Spleen (tissue), 11 donors: Measurements from ENCODE around the gene LAS1L. TPM values are rescaled to one million over a fixed set of nuclear protein-coding genes. Genes with fewer than 3 reads are reported as not detected.

Experiments used
- DNase-seq: peaks from one replicate; pipeline ENCODE4 v3.0.0-alpha.2; 2020
- H3K27ac ChIP-seq, 8 donors: fragments of 200-600 bp; sonication (generic) in 7 of 8; 1 replicate in 4 of 8; 2 replicates in 4 of 8; pipeline versions ENCODE4 v1.5.0 to v1.8.0; 2016 to 2021; ENCODE audit warnings: inconsistent platforms in 4 of 8, mild to moderate bottlenecking in 4 of 8, moderate library complexity in 1 of 8
- H3K27me3 ChIP-seq, 7 donors: fragments of 200-600 bp; sonication (generic) in 6 of 7; replicated peaks in 1 of 7; 1 replicate in 4 of 7; 2 replicates in 3 of 7; pipeline versions ENCODE4 v1.5.0 to v1.8.0; 2016 to 2021; ENCODE audit warnings: inconsistent platforms in 3 of 7, mild to moderate bottlenecking in 1 of 7
- H3K36me3 ChIP-seq, 6 donors: fragments of 200-600 bp; sonication (generic) in 5 of 6; 1 replicate in 4 of 6; 2 replicates in 2 of 6; pipeline versions ENCODE4 v1.5.0 to v1.8.0; 2016 to 2021; ENCODE audit warnings: inconsistent platforms in 2 of 6
- H3K4me1 ChIP-seq, 6 donors: fragments of 200-600 bp; sonication (generic) in 5 of 6; 1 replicate in 3 of 6; 2 replicates in 3 of 6; pipeline versions ENCODE4 v1.5.0 to v1.8.0; 2016 to 2021; ENCODE audit warnings: inconsistent platforms in 3 of 6
- H3K4me3 ChIP-seq, 8 donors: fragments of 200-600 bp; sonication (generic) in 7 of 8; 1 replicate in 4 of 8; 2 replicates in 4 of 8; pipeline versions ENCODE4 v1.5.0 to v1.8.0; 2016 to 2021; ENCODE audit warnings: inconsistent platforms in 4 of 8, mild to moderate bottlenecking in 4 of 8, moderate library complexity in 2 of 8
- H3K9me3 ChIP-seq, 8 donors: fragments of 200-600 bp; sonication (generic) in 7 of 8; 1 replicate in 4 of 8; 2 replicates in 4 of 8; pipeline versions ENCODE4 v1.5.0 to v1.8.0; 2016 to 2021; ENCODE audit warnings: inconsistent platforms in 4 of 8
- CTCF ChIP-seq, 11 experiments: fragments of 200-600 bp in 7 of 11; fragments of 450-650 bp in 4 of 11; sonication (generic) in 4 of 11; IDR thresholded peaks in 8 of 11; conservative IDR thresholded peaks in 3 of 11; 1 replicate in 7 of 11; 2 replicates in 4 of 11; pipeline versions ENCODE4 v1.4.0 to v1.8.0; 2016 to 2021; ENCODE audit warnings: antibody characterized with exemption in 11 of 11, inconsistent platforms in 4 of 11, mild to moderate bottlenecking in 1 of 11
- POLR2A ChIP-seq, 3 donors: fragments of 450-650 bp; IDR thresholded peaks; one replicate each; pipeline ENCODE4 v1.5.1; 2017; ENCODE audit warnings: antibody characterized with exemption in 3 of 3, mild to moderate bottlenecking in 1 of 3
- POLR2AphosphoS5 ChIP-seq, 3 donors: sonication (generic); formaldehyde crosslinking; IDR thresholded peaks; one replicate each; pipeline ENCODE4 v1.5.1; 2017; ENCODE audit warnings: antibody characterized with exemption in 3 of 3
- WGBS, 5 donors: extraction: QIAGEN DNeasy Blood & Tissue Kit in 3 of 5; methylation state at CpG; one replicate each; pipeline versions ENCODE4 v1.1.5 to v1.1.7; 2013 to 2018; 5-methylcytosine and 5-hydroxymethylcytosine counted together
- intact Hi-C: fragments of 100-400 bp; cut with DNase I; formaldehyde crosslinking; loops from one replicate; pipeline ENCODE4 v1.15.0; 2023; ENCODE audit warnings: low total_unique reads
- polyA plus RNA-seq, 3 donors: library from polyadenylated mRNA; stranded (reverse); fragments of 200-250 nt; gene quantifications; one replicate each; pipeline ENCODE4 v1.2.1, GENCODE V29; 2013
- total RNA-seq, 7 donors: library from RNA; depleted of rRNA in 3 of 7; stranded (reverse); fragments of >200 nt in 3 of 7; fragmentation: NEBNext Ultra II Directional in 4 of 7; extraction: Animal tissue kit (Norgen Biotek cat#: 25700) in 4 of 7; gene quantifications; one replicate each; pipeline versions ENCODE4 v1.1.0 to v1.2.1, GENCODE V29; 2016 to 2021
- donor health status: healthy with polysubstance abuse.
- donor health status: DM: no; HTN: no; CAD: no; lungs with moderate emphysema.
- donor health status: DM: no; HTN: no; CAD: no.
- donor health status: Bipolar disorder and iron deficiency.
- donor health status: healthy.
- donor health status: DM: no; HTN: no; CAD: no.
- donor health status: DM: yes; HTN: yes; CAD: no.

Gene LAS1L
- total and polyA plus RNA-seq, 10 donors = 19.0 to 31.3 (median 26.7) TPM

DNA sequence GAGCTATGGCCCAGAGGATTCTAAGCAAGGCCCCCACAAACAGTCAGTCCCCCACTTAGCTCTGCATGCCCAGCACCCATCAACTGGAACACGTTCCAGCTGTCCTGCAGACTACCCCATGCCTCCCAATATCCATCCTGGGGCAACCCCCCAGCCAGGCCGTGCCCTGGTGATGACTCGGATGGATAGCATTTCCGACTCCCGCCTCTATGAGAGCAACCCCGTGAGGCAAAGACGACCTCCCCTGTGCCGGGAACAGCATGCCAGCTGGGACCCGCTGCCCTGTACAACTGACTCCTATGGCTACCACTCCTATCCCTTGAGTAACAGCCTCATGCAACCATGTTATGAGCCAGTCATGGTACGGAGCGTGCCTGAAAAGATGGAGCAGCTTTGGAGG, 32.0 kb downstream of the LAS1L start:
- 77 to 97% (median 91%) methylated on average over 5 to 11 of the region's 11 CpGs for WGBS, 5 donors
- Histone ChIP-seq H3K27ac (no peak overlapping the region), H3K4me1 (no peaks in the 10 kb centered on the region), H3K4me3 (no peak overlapping the region), H3K27me3 (no peaks in the 10 kb centered on the region), H3K9me3 (no peaks in the 10 kb centered on the region), H3K36me3 (peaks cover 0 to 23% (median 0%) of the 10 kb centered on the region in 6 donors)
- no peak for DNase-seq
- intact Hi-C loops = no loop called here
- TF ChIP-seq POLR2AphosphoS5 (IDR thresholded peaks at IDR 0.05) = no peak
- TF ChIP-seq CTCF (IDR thresholded peaks at IDR 0.05 in 8 of 11, conservative IDR thresholded peaks at IDR 0.05 in 3 of 11) = no peak
- no peak for TF ChIP-seq POLR2A (IDR thresholded peaks at IDR 0.05)

DNA sequence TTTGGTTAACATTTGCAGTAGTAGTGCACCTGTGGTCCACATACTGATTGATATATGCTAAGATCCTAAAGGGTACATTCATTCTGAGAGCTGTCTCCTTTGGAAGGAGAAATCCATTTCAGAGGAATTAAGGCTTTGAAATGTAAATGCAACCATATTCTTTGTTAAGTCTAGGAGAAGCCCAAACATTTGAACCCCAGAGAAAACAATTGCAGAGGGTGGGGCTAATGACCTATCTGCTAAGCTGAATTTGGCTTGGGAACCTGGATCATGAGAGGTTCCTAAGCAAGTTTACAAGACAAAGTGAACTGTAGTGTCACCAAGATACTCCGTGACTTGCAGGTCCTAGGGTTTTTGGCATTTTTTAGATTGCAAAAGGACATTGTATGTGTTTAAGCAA, 41.2 kb downstream of the LAS1L start:
- Histone ChIP-seq H3K27ac (no peak overlapping the region), H3K4me1 (no peaks in the 10 kb centered on the region), H3K36me3 (no peaks in the 10 kb centered on the region), H3K4me3 (no peak overlapping the region), H3K27me3 (no peaks in the 10 kb centered on the region), H3K9me3 (no peaks in the 10 kb centered on the region)
- TF ChIP-seq POLR2A (IDR thresholded peaks at IDR 0.05) (no peak), POLR2AphosphoS5 (IDR thresholded peaks at IDR 0.05) (no peak), CTCF (IDR thresholded peaks at IDR 0.05 in 8 of 11, conservative IDR thresholded peaks at IDR 0.05 in 3 of 11) (no peak)
- WGBS, 5 donors = 73 to 95% (median 88%) methylated on average over 1 of the region's 1 CpG
- DNase-seq = no peak
- intact Hi-C loops = no loop called here

GRCh38 chrX:65491620-65492019, 43.0 kb downstream of the LAS1L start:
- no peaks in the 10 kb centered on the region for H3K4me1 ChIP-seq
- no peak overlapping the region for H3K4me3 ChIP-seq
- no peak overlapping the region for H3K27ac ChIP-seq
- no peaks in the 10 kb centered on the region for H3K36me3 ChIP-seq
- 76 to 95% (median 80%) methylated on average over 3 of the region's 3 CpGs for WGBS, 5 donors
- peaks cover 0 to 7% (median 0%) of the 10 kb centered on the region in 7 donors for H3K27me3 ChIP-seq
- DNase-seq = no peak
- intact Hi-C loops = no loop called here
- TF ChIP-seq CTCF (IDR thresholded peaks at IDR 0.05 in 8 of 11, conservative IDR thresholded peaks at IDR 0.05 in 3 of 11) (no peak), POLR2A (IDR thresholded peaks at IDR 0.05) (no peak), POLR2AphosphoS5 (IDR thresholded peaks at IDR 0.05) (no peak)
- H3K9me3 ChIP-seq = no peaks in the 10 kb centered on the region

DNA sequence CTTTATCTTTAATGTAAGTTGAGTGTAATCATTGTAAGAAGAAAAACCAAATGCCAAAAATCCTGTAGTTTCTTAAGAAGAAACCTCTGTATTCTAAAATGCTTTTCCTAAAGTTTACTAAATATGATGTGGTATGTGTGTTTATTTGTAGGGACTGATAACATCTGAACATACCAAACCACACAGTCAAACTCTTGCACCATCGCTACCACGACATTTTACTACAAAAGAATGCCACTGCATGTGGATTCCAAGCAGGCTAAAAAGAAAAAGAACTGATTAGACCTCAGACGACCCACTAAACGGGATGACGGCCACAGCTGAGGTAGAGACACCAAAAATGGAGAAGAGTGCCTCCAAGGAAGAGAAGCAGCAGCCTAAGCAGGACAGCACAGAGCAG, 46.1 kb downstream of the LAS1L start:
- no peak for DNase-seq
- intact Hi-C loops = no loop called here
- TF ChIP-seq POLR2AphosphoS5 (IDR thresholded peaks at IDR 0.05) = no peak
- TF ChIP-seq POLR2A (IDR thresholded peaks at IDR 0.05) = no peak
- no peak for TF ChIP-seq CTCF (IDR thresholded peaks at IDR 0.05 in 8 of 11, conservative IDR thresholded peaks at IDR 0.05 in 3 of 11)
- H3K27me3 ChIP-seq = peaks cover 0 to 7% (median 0%) of the 10 kb centered on the region in 7 donors
- no peaks in the 10 kb centered on the region for H3K9me3 ChIP-seq
- H3K4me3 ChIP-seq = no peak overlapping the region
- no peak overlapping the region for H3K27ac ChIP-seq
- WGBS, 5 donors = 53 to 79% (median 68%) methylated on average over 5 of the region's 5 CpGs
- H3K4me1 ChIP-seq = no peaks in the 10 kb centered on the region
- no peaks in the 10 kb centered on the region for H3K36me3 ChIP-seq
